Upper lobe of left lung (tissue), 6 donors: Measurements from ENCODE around the gene HIBADH. TPM values are rescaled to one million over a fixed set of nuclear protein-coding genes. Genes with fewer than 3 reads are reported as not detected.

Source experiments
- ATAC-seq, 2 donors: fragments of 200-7000 bp; cut with Tn5 transposase; one replicate each; pipeline ENCODE4 v1.9.1; 2022; ENCODE audit warnings: mild to moderate bottlenecking in 2 of 2, moderate library complexity in 2 of 2; ENCODE audit not compliant: low FRiP score in 2 of 2
- DNase-seq, 2 donors: peaks; one replicate each; pipeline ENCODE4 v3.0.0-alpha.2; 2019 to 2020
- H3K27ac ChIP-seq, 4 donors: fragments of 200-600 bp; sonication (generic); one replicate each; pipeline ENCODE4 v1.5.1; 2016 to 2019
- H3K27me3 ChIP-seq, 4 donors: fragments of 200-600 bp; sonication (generic); one replicate each; pipeline ENCODE4 v1.5.1; 2017 to 2019
- H3K36me3 ChIP-seq, 4 donors: fragments of 200-600 bp; sonication (generic); one replicate each; pipeline ENCODE4 v1.5.1; 2016 to 2019
- H3K4me1 ChIP-seq, 4 donors: fragments of 200-600 bp; sonication (generic); one replicate each; pipeline ENCODE4 v1.5.1; 2018 to 2019
- H3K4me3 ChIP-seq, 4 donors: fragments of 200-600 bp; sonication (generic); one replicate each; pipeline ENCODE4 v1.5.1; 2017 to 2019; ENCODE audit warnings: mild to moderate bottlenecking in 2 of 4, moderate library complexity in 1 of 4
- H3K9me3 ChIP-seq, 4 donors: fragments of 200-600 bp; sonication (generic); one replicate each; pipeline ENCODE4 v1.5.1; 2018 to 2019
- EP300 ChIP-seq, 4 donors: sonication (generic); formaldehyde crosslinking; IDR thresholded peaks; one replicate each; pipeline ENCODE4 v1.5.1; 2017; ENCODE audit warnings: antibody characterized with exemption in 4 of 4, control low read depth in 2 of 4
- POLR2A ChIP-seq, 4 donors: fragments of 450-650 bp; IDR thresholded peaks; one replicate each; pipeline ENCODE4 v1.5.1; 2016 to 2017; ENCODE audit warnings: antibody characterized with exemption in 4 of 4, mild to moderate bottlenecking in 2 of 4
- POLR2AphosphoS5 ChIP-seq, 2 donors: sonication (generic); formaldehyde crosslinking; IDR thresholded peaks; one replicate each; pipeline ENCODE4 v1.5.1; 2017; ENCODE audit warnings: antibody characterized with exemption in 2 of 2
- WGBS, 2 donors: methylation state at CpG; one replicate each; pipeline ENCODE4 v1.1.5; 2017 to 2018; 5-methylcytosine and 5-hydroxymethylcytosine counted together
- total RNA-seq, 6 donors: library from RNA; depleted of rRNA in 4 of 6; stranded (reverse); fragments of >200 nt in 4 of 6; gene quantifications; one replicate each; pipeline versions ENCODE4 v1.1.0 to v1.2.1, GENCODE V29; 2016 to 2021
- TF ChIP-seq, protein P1 (sequence below), 6 experiments: fragments of 450-650 bp in 4 of 6; fragments of 200-600 bp in 2 of 6; sonication (generic) in 2 of 6; IDR thresholded peaks; one replicate each; pipeline ENCODE4 v1.5.1; 2016 to 2019; ENCODE audit warnings: antibody characterized with exemption in 6 of 6
- donor health status: DM: no; HTN: no; CAD: no; lungs with moderate emphysema.
- donor health status: DM: no; HTN: yes; CAD: no; lungs with severe emphysema.

Gene HIBADH
- total RNA-seq, 6 donors from 2014 or later, result 7.4 to 26.1 (median 21.8) TPM

DNA sequence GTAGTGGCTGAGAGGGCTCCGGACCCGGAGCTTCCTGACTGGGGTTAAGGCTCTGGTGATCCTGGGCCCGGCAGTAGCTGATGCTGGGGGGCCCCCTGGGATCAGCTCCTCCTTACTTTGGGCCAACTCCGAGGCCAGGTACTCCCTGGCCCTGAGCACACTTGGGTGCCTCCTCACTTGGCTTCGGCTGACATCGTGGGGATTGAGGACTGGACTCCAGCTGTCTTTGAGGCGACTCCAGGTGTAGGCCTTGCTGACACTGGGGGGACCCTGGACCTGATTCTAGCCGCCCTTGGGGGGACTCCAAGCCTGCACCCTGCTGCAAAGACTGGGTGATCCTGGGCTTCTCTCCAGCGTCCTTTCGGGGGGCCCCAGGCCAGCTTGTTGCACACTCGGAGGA lies 170.5 kb downstream of the HIBADH start:
- DNase-seq, result peak in 1 of 2 donors; percentile 31
- H3K27ac ChIP-seq, result no peak overlapping the region
- TF ChIP-seq EP300 (IDR thresholded peaks at IDR 0.05) (no peak), POLR2A (IDR thresholded peaks at IDR 0.05) (no peak), POLR2AphosphoS5 (IDR thresholded peaks at IDR 0.05) (no peak)
- TF ChIP-seq, protein P1, sequence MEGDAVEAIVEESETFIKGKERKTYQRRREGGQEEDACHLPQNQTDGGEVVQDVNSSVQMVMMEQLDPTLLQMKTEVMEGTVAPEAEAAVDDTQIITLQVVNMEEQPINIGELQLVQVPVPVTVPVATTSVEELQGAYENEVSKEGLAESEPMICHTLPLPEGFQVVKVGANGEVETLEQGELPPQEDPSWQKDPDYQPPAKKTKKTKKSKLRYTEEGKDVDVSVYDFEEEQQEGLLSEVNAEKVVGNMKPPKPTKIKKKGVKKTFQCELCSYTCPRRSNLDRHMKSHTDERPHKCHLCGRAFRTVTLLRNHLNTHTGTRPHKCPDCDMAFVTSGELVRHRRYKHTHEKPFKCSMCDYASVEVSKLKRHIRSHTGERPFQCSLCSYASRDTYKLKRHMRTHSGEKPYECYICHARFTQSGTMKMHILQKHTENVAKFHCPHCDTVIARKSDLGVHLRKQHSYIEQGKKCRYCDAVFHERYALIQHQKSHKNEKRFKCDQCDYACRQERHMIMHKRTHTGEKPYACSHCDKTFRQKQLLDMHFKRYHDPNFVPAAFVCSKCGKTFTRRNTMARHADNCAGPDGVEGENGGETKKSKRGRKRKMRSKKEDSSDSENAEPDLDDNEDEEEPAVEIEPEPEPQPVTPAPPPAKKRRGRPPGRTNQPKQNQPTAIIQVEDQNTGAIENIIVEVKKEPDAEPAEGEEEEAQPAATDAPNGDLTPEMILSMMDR (IDR thresholded peaks at IDR 0.05), result no peak
- H3K27me3 ChIP-seq, result no peaks in the 10 kb centered on the region
- 90 to 97% methylated on average over 6 to 11 of the region's 11 CpGs for WGBS, 2 donors
- no peaks in the 10 kb centered on the region for H3K36me3 ChIP-seq
- no peaks in the 10 kb centered on the region for H3K9me3 ChIP-seq
- H3K4me1 ChIP-seq, result no peaks in the 10 kb centered on the region
- H3K4me3 ChIP-seq, result no peak overlapping the region
- ATAC-seq, result peak in 1 of 2 donors; percentile 52

DNA sequence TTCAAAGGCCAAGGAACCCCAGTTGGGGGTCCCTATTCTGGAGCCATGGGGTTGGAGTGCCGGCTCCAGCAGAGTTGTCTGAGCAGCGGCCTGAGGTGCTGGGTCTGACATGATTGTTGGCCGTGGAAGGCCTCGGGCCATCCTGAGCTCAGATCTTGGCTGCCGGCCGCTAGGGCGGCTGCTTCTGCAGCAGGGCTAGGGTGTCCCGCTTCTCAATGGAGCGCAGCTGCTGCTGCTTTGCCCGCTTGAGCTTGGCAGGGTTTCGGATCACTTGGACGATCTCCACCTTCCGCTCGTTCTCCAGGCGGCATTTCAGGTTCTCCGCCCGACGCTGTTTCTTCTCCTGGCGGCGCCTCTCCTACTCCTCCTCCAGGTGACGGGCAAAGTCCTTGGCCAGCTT lies 171.1 kb downstream of the HIBADH start:
- TF ChIP-seq POLR2A (IDR thresholded peaks at IDR 0.05), result no peak
- TF ChIP-seq POLR2AphosphoS5 (IDR thresholded peaks at IDR 0.05), result no peak
- no peak for TF ChIP-seq EP300 (IDR thresholded peaks at IDR 0.05)
- TF ChIP-seq, protein P1 (IDR thresholded peaks at IDR 0.05), result no peak
- no peak overlapping the region for H3K27ac ChIP-seq
- H3K4me3 ChIP-seq, result no peak overlapping the region
- ATAC-seq (no peak), DNase-seq (peak in 1 of 2 donors; percentile 59)
- no peaks in the 10 kb centered on the region for H3K27me3 ChIP-seq
- H3K36me3 ChIP-seq, result no peaks in the 10 kb centered on the region
- H3K4me1 ChIP-seq, result no peaks in the 10 kb centered on the region
- 98% methylated on average over 18 to 19 of the region's 21 CpGs for WGBS, 2 donors
- no peaks in the 10 kb centered on the region for H3K9me3 ChIP-seq

DNA sequence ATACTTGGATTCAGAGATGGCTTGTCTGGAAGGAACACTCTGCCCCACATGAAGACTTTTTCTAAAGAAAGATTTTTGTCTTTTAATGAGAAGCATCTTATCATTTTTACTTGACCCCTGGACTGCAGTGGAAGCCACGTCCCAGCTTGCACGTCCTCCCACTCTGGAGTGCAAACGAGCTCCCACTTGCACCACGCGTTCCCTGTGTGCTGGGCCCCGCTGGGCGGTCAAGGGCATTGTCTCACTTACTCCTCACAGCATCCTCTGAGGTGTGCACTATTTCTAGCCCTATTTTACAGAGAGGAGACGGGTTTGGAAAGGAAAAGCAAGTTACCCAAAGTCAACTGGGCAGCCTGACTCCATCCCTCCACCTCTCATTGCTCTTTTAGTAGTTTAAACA lies 175.2 kb downstream of the HIBADH start:
- no peaks in the 10 kb centered on the region for H3K4me1 ChIP-seq
- WGBS, 2 donors, result 75 to 77% methylated on average over 8 of the region's 8 CpGs
- H3K27me3 ChIP-seq, result no peaks in the 10 kb centered on the region
- H3K36me3 ChIP-seq, result no peaks in the 10 kb centered on the region
- no peak for ATAC-seq
- no peak overlapping the region for H3K4me3 ChIP-seq
- peak in 1 of 2 donors; percentile 53 for DNase-seq
- no peak overlapping the region for H3K27ac ChIP-seq
- TF ChIP-seq, protein P1 (IDR thresholded peaks at IDR 0.05), result no peak
- TF ChIP-seq EP300 (IDR thresholded peaks at IDR 0.05) (no peak), POLR2AphosphoS5 (IDR thresholded peaks at IDR 0.05) (no peak)
- H3K9me3 ChIP-seq, result no peaks in the 10 kb centered on the region

DNA sequence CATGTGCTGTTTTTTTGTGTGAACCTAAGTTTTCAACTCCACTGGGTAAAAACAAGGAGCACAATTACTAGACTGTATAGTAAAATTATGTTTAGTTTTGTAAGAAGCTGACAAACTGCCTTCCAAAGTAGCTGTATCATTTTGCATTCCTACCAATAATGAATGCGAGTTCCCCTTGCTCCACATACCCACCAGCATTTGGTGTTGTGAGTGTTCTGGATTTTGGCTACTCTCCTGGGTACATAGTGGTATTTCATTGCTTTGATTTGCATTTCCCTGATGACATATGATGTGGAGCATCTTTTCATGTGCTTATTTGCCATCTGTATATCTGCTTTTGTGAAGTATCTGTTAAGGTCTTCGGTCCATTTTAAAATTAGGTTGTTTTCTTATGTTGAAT lies 178.2 kb downstream of the HIBADH start:
- no peak for TF ChIP-seq EP300 (IDR thresholded peaks at IDR 0.05)
- no peak for TF ChIP-seq POLR2AphosphoS5 (IDR thresholded peaks at IDR 0.05)
- TF ChIP-seq POLR2A (IDR thresholded peaks at IDR 0.05), result no peak
- TF ChIP-seq, protein P1 (IDR thresholded peaks at IDR 0.05), result no peak
- Histone ChIP-seq H3K4me3 (no peak overlapping the region), H3K36me3 (no peaks in the 10 kb centered on the region), H3K27ac (no peak overlapping the region), H3K27me3 (no peaks in the 10 kb centered on the region), H3K4me1 (no peaks in the 10 kb centered on the region), H3K9me3 (no peaks in the 10 kb centered on the region)
- 89 to 95% methylated on average over 2 of the region's 2 CpGs for WGBS, 2 donors
- DNase-seq (no peak), ATAC-seq (no peak)

DNA sequence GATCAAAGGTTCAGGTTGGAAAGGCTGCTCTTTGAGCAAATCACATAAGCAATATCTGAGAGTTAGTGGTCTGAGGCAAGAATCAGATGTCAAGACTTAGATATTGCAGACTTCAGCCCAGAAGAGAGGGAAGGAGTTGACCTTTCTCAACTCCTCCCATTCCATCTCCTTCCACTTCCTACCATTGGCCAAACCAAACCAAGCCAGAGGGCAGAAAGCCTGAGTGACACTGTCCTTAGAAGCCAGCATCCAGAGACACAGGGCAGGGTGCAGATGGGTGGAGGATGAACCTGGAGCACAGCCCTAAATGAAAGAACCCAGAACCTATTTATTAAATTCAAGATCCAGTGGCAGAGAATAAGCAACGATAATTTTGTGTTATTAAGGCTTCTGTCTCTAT lies 180.5 kb downstream of the HIBADH start:
- WGBS, 2 donors, result 84 to 87% methylated on average over 1 of the region's 1 CpG

More for the DNA sequence above, 180.5 kb downstream of the HIBADH start:
- Histone ChIP-seq H3K4me3 (no peak overlapping the region), H3K36me3 (no peaks in the 10 kb centered on the region), H3K4me1 (no peaks in the 10 kb centered on the region), H3K27me3 (no peaks in the 10 kb centered on the region), H3K9me3 (no peaks in the 10 kb centered on the region), H3K27ac (no peak overlapping the region)
- ATAC-seq (no peak), DNase-seq (no peak)
- TF ChIP-seq EP300 (IDR thresholded peaks at IDR 0.05) (no peak), POLR2A (IDR thresholded peaks at IDR 0.05) (no peak), POLR2AphosphoS5 (IDR thresholded peaks at IDR 0.05) (no peak)
- TF ChIP-seq, protein P1 (IDR thresholded peaks at IDR 0.05), result no peak
